ENCODE data around the gene ARHGAP22.

Gene ARHGAP22

GRCh38 chr10:48556713-48557112, 48.2 kb downstream of the ARHGAP22 start:
- FAIRE-seq = no peak

GRCh38 chr10:48556065-48556464, 48.8 kb downstream of the ARHGAP22 start:
- no peak for FAIRE-seq
- no peak for DNase-seq (ENCODE audit: extremely low spot score, insufficient read length, low read depth)

More at GRCh38 chr10:48556713-48557112, 48.2 kb downstream of the ARHGAP22 start:
- DNase-seq (ENCODE audit: extremely low spot score, insufficient read length, low read depth) = no peak

- FAIRE-seq (no peak), DNase-seq (ENCODE audit: extremely low spot score, insufficient read length, low read depth) (no peak)
Measured at GRCh38 chr10:48555310-48556042, 49.4 kb downstream of the ARHGAP22 start.

GRCh38 chr10:48554656-48555055, 50.2 kb downstream of the ARHGAP22 start:
- FAIRE-seq (no peak), DNase-seq (ENCODE audit: extremely low spot score, insufficient read length, low read depth) (no peak)

- FAIRE-seq (no peak), DNase-seq (ENCODE audit: extremely low spot score, insufficient read length, low read depth) (no peak)
Measured at GRCh38 chr10:48554246-48554645, 50.6 kb downstream of the ARHGAP22 start.

- DNase-seq (ENCODE audit: extremely low spot score, insufficient read length, low read depth) (no peak), FAIRE-seq (no peak)
Measured at GRCh38 chr10:48552946-48553564, 51.8 kb downstream of the ARHGAP22 start.

GRCh38 chr10:48551861-48552591, 52.8 kb downstream of the ARHGAP22 start:
- FAIRE-seq (peak; percentile 78), DNase-seq (ENCODE audit: extremely low spot score, insufficient read length, low read depth) (peak; percentile 14)

- FAIRE-seq (no peak), DNase-seq (ENCODE audit: extremely low spot score, insufficient read length, low read depth) (no peak)
Measured at GRCh38 chr10:48550977-48551376, 53.9 kb downstream of the ARHGAP22 start.

GRCh38 chr10:48550071-48550691, 54.7 kb downstream of the ARHGAP22 start:
- FAIRE-seq (no peak), DNase-seq (ENCODE audit: extremely low spot score, insufficient read length, low read depth) (no peak)

GRCh38 chr10:48549236-48549635, 55.6 kb downstream of the ARHGAP22 start:
- no peak for FAIRE-seq
- DNase-seq (ENCODE audit: extremely low spot score, insufficient read length, low read depth) = no peak

GRCh38 chr10:48548531-48549135, 56.2 kb downstream of the ARHGAP22 start:
- FAIRE-seq = no peak
- DNase-seq (ENCODE audit: extremely low spot score, insufficient read length, low read depth) = no peak

GRCh38 chr10:48547981-48548380, 56.9 kb downstream of the ARHGAP22 start:
- FAIRE-seq = no peak
- no peak for DNase-seq (ENCODE audit: extremely low spot score, insufficient read length, low read depth)

- DNase-seq (ENCODE audit: extremely low spot score, insufficient read length, low read depth) (no peak), FAIRE-seq (no peak)
Measured at GRCh38 chr10:48547061-48547895, 57.6 kb downstream of the ARHGAP22 start.

- no peak for FAIRE-seq
Measured at GRCh38 chr10:48545462-48546145, 59.3 kb downstream of the ARHGAP22 start.

GRCh38 chr10:48543182-48543844, 61.6 kb downstream of the ARHGAP22 start:
- DNase-seq (ENCODE audit: extremely low spot score, insufficient read length, low read depth) = no peak
- no peak for FAIRE-seq

More at GRCh38 chr10:48545462-48546145, 59.3 kb downstream of the ARHGAP22 start:
- DNase-seq (ENCODE audit: extremely low spot score, insufficient read length, low read depth) = no peak

- FAIRE-seq = no peak
- no peak for DNase-seq (ENCODE audit: extremely low spot score, insufficient read length, low read depth)
Measured at GRCh38 chr10:48542471-48543181, 62.2 kb downstream of the ARHGAP22 start.

- FAIRE-seq = no peak
- DNase-seq (ENCODE audit: extremely low spot score, insufficient read length, low read depth) = no peak
Measured at GRCh38 chr10:48541144-48541795, 63.6 kb downstream of the ARHGAP22 start.
